RWPE1 (cell line): Measurements from ENCODE around the gene CEP68.
A peak's percentile ranks its signal among the peaks of the same experiment; 100 is the strongest.

Experiments
- CTCF ChIA-PET: fragments of 350-600 bp; sonication (Branson Sonifier 250); formaldehyde crosslinking; extraction: SDS; loops from one replicate; lab custom pipeline; 2021; lab: Yijun Ruan, JAX
- POLR2A ChIA-PET: fragments of 400-600 bp; formaldehyde crosslinking; extraction: SDS; loops from one replicate; lab custom pipeline; 2020; ENCODE audit warnings: antibody characterized with exemption; ENCODE audit not compliant: low non-redundant PET; lab: Yijun Ruan, JAX
- DNase-seq: peaks from one replicate; pipeline ENCODE4 v3.0.0; 2012; ENCODE audit warnings: low spot score
- H3K27ac ChIP-seq: fragments of 450-650 bp; 2 replicates; pipeline ENCODE4 v1.5.1; 2017
- CTCF ChIP-seq: fragments of 450-650 bp; conservative IDR thresholded peaks from 2 replicates; pipeline ENCODE4 v1.5.1; 2017; ENCODE audit warnings: low read depth, mild to moderate bottlenecking

Gene CEP68

GRCh38 chr2:65061910-65062339 is 5.7 kb downstream of the CEP68 start:
- peak overlapping the region; percentile 48 for H3K27ac ChIP-seq
- DNase-seq = no peak
- ChIA-PET POLR2A (interaction anchor here (0.6 kb wide), 1 partner anchor 68 kb away, joined by 6 read pairs; the partner anchor contains the start of gene RAB1A), CTCF (interaction anchor here (0.6 kb wide), 1 partner anchor 262 kb away, joined by 3 read pairs; no protein-coding TSS in a partner anchor)
- no peak for TF ChIP-seq CTCF

GRCh38 chr2:65062843-65063825 is 6.9 kb downstream of the CEP68 start:
- ChIA-PET POLR2A (no interaction called here), CTCF (interaction anchor here (0.6 kb wide), 1 partner anchor 124 kb away, joined by 5 read pairs; no protein-coding TSS in a partner anchor)
- DNase-seq = no peak
- no peak for TF ChIP-seq CTCF
- H3K27ac ChIP-seq = peak overlapping the region; percentile 48

- ChIA-PET CTCF (interaction anchor here (0.6 to 1.7 kb wide), 21 partner anchors 10 to 615 kb away, joined by 3 to 9 read pairs (median 3); partner anchors contain the start of gene RAB1A), POLR2A (no interaction called here)
- H3K27ac ChIP-seq = peak overlapping the region; percentile 93
- peak; percentile 50 for DNase-seq
- peak; percentile 83 for TF ChIP-seq CTCF
Measured at GRCh38 chr2:65064728-65065552, 8.7 kb downstream of the CEP68 start.

GRCh38 chr2:65067806-65068553 is 11.8 kb downstream of the CEP68 start:
- CTCF ChIA-PET = interaction anchor here (0.5 to 0.6 kb wide), 2 partner anchors 13 to 118 kb away, joined by 3 to 5 read pairs; no protein-coding TSS in a partner anchor
- peak overlapping the region; percentile 93 for H3K27ac ChIP-seq

GRCh38 chr2:65069439-65069824 is 13.2 kb downstream of the CEP68 start:
- ChIA-PET CTCF (interaction anchor here (0.6 kb wide), 1 partner anchor 99 kb away, joined by 6 read pairs; no protein-coding TSS in a partner anchor), POLR2A (no interaction called here)

More at GRCh38 chr2:65067806-65068553, 11.8 kb downstream of the CEP68 start:
- no peak for DNase-seq
- TF ChIP-seq CTCF = no peak
- POLR2A ChIA-PET = no interaction called here

More at GRCh38 chr2:65069439-65069824, 13.2 kb downstream of the CEP68 start:
- peak overlapping the region; percentile 93 for H3K27ac ChIP-seq
- TF ChIP-seq CTCF = no peak
- no peak for DNase-seq
